ENCODE data around the gene HS3ST4. TPM values are rescaled to one million over a fixed set of nuclear protein-coding genes. Genes with fewer than 3 reads are reported as not detected.

The HS3ST4 gene
- total and polyA plus RNA-seq, 2 of the 8 experiments (the other 6 are each of a cell fraction or from before 2014, with no cell fraction given): 1.9 to 3.3 TPM

DNA sequence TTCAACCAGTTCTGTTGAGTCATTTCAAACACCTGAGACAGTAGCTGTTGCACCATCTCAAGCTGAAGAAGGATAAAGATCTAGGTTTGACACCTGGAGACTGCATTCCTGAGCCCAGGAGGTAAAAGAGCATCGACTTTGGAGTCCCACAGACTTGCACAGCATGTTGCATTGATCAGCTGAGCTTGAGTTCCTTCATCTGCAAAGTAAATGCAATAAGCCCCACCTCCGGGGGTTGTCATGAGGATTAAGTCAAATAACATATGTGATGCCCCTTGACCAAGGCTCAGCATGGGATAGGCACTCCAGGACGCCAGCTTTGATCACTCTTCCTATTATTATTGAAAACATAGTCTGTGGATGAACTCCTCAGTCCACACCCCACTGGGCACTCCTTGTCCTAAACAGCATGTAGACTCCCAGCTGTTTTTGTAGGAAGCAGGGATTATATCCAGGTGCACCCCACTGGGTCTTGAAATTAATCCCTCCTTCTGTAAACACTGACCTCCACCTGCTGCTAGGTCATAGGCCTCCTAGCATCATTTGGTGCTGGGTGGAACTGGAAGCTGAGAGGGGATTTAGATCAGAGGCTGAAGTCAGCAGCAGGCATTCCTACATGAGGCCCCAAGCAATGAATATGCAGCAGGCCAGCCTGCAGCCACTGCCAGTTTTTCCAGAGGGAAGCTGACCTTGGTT is 259.0 kb downstream of the HS3ST4 start (continued):
- TF ChIP-seq SIRT6 (IDR thresholded peaks at IDR 0.05; ENCODE audit: low read length) (no peak), POLR2A (IDR thresholded peaks at IDR 0.05; ENCODE audit: control extremely low read depth in 1 of 2, low read depth in 2 of 2, low read length in 2 of 2) (no peak), CHD2 (IDR thresholded peaks at IDR 0.05; ENCODE audit: low read length) (no peak), YY1 (IDR thresholded peaks at IDR 0.05; ENCODE audit: low read depth, low read length) (no peak; the same call in 1 of the 2 replicates)
